IPS-NIHi7 (cell line): ENCODE measurements around the gene SLA2.
"Not testable (repeated sequence)": the region's sequence is repeated elsewhere in the genome, so short reads cannot be mapped to it uniquely, and the experiment has no call there.

Source experiments
- DNase-seq: peaks from one replicate; pipeline ENCODE4 v3.0.0; 2012; ENCODE audit warnings: mixed read lengths; ENCODE audit errors: extremely low spot score

Gene SLA2

DNA sequence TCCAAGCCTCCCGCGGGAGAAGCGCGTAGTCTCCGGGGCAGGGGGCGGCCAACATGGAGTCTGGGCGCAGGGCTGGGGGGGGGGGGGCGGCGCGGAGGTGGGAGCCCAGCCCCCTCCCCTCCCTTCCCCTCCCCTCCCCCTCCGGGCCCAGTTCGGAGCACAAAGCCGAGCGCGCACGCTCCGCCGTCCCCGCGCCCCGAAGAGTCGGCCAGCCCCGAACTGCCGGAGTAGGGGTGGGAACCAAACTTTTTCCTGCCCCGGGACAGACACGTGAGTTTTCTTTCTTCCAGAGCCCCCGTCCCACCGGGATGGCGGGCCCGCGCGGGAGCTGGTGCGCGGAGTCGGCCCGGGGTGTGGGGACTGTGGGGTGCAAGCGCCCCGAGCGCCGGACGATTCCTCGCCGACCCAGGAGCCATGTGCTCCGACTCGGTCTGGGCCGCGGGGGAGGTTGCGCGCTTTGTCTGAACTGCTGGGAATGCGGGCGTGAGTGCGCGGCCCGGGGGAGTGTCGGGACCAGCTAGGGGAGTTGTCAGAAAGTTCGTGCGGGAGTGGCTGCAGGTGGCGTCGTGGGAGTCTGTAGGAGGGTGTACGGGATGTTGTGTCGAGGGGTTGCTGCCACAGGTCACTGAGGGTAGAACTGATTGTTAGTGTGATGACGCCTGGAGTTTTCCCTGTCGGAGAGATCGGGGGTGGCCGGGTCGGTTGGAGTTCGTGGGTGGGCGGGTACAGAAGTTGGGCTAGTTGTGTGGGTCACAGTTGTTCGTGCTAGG, 71.4 kb downstream of the SLA2 start:
- peak; percentile 50 for DNase-seq

- DNase-seq = no peak
Observed at GRCh38 chr20:36573798-36574365, 72.1 kb downstream of the SLA2 start.

DNA sequence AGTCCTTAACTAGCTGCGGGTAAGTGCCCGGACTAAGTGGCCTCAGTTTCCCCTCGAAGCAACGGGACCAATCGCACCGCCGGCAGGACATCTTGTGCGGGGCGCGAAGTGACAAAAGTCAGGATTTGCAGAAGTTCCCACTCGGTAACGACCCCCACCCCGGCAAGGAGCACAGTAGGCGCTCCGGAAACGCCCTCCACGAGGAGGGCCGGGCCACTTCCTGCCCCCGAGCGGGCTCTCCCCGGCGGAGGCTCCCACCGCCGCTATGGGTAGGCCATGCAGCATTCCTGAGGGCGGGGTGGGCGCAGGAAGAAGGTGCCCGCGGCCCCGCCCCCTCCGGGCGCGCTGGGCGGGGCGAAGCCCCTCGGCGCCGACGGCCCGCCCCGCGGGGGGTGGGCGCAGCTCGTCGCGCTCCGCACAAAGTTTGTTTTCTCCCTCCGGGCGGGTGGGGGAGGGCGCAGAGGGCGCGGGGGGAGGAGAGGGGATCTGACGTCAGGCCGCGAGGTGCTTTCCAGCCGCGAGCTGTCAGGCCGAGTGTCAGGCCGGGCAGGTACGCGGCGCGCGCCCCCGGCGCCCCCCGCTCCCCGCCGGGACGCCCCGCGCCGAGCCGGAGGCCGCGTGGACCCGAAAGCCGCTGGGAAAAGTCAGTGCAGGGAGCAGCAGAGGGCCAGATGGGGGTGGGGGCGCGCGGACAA, 72.7 kb downstream of the SLA2 start, which contains the start of gene TGIF2:
TGIF2 (plus strand) TSS at position 495 of the 695 bp plus-strand sequence. CDS start 5,178 bp downstream, outside the sequence.
- peak; percentile 95 for DNase-seq

- DNase-seq = no peak
Observed at GRCh38 chr20:36572701-36573102, 73.3 kb downstream of the SLA2 start.

GRCh38 chr20:36571564-36572504, 74.2 kb downstream of the SLA2 start:
- peak; percentile 88 for DNase-seq

- peak; percentile 37 for DNase-seq
Observed at GRCh38 chr20:36569847-36570429, 76.1 kb downstream of the SLA2 start.

DNA sequence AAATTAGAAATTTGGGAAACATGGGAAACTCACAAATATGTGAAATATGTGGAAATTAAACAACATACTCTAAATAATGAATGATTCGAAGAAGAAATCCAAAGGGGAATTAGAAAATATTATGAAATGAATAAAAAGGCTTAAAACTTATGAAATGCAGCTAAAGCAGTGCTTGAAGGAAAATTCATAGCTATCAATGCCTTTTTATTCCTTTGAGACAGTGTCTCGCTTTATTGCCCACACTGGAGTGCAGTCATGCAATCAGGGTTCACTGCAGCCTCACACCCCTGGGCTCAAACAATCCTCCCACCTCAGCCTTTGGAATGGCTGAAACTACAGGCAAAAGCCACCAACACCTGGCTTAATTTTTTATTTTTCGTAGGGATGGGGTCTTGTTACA, 80.5 kb downstream of the SLA2 start:
- no peak for DNase-seq

- DNase-seq = not testable (repeated sequence)
Observed at GRCh38 chr20:36564726-36565121, 81.3 kb downstream of the SLA2 start.

- DNase-seq = not testable (repeated sequence)
Observed at GRCh38 chr20:36564078-36564725, 81.8 kb downstream of the SLA2 start.

DNA sequence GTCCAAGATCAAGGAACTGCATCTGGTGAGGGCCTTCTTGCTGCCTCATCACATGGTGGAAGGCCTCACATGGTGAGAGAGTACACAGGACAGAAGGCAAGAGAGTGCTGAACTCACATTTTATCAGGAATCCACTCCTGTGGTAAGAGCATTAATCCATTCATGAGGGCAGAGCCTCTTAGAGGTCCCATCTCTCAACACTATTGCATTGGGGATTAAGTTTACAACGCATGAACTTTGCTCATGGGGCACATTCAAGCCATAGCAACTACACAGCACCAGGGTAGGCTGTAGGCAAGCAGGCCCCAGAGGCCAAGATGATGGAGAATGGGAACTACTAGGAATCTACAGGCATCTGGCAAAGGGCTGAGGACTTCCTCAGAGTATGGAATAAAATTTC, 82.6 kb downstream of the SLA2 start:
- no peak for DNase-seq

DNA sequence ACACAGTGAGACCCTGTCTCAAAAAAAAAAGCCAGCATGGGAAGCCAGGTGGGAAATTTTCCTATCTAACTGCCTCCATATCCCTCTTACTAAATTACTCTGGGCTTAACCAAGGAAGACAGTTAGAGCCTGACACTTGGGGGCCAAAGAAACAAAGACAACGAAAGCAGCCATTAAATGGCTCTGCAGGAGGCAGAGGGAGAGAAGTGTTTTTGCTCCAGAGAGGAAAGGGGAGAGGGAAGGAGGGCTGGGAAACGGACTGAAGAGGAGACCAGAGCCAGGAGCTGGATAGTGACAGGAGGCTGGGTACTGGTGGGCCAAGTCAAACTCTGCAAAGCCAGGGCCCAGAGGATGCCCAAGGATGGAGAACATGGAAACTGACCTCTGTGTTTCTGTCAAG, 83.3 kb downstream of the SLA2 start:
- no peak for DNase-seq
